ENCODE measurements around the gene HAUS5. TPM values are rescaled to one million over a fixed set of nuclear protein-coding genes. Genes with fewer than 3 reads are reported as not detected.

Gene HAUS5
- total RNA-seq, 1 experiment from 2014 or later, result 32.9 TPM

DNA sequence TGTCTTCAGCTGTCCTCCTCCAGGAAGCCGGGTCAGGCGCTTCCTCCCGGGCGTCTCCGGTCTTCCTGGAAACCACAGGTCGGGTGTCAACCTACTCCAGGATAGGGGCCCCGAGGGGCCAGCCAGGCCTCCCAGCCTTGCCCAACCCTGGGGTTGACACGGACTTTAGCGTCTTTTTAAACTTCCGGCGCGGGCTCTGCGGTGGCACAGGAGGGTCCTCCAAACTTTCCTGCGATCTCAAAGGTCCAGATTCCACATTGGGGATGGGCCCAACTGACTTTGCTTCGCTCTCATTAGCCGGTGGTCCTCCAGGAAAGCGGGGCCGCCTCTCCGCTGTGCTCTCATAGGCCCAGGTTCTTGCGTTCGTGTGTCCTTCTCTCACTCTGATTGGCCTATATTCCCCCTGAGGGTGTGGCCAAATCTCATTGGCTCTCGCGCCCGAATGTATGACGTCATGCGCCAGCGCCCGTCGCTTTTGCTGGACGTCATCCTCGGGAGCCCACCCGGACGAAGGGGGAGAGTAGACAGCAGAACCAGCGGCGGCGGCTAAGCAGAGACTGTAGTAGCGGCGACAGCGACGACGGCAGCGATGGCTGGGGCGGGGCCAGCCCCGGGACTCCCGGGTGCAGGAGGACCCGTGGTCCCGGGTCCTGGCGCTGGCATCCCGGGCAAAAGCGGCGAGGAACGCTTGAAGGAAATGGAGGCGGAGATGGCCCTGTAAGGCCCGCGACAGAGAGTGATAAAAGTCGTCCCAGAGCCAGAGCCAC lies 16.2 kb downstream of the HAUS5 start, which contains the start of gene RBM42:
TSS of gene RBM42 (plus strand) at position 472 of the 767 bp plus-strand sequence. CDS start at position 590, 118 bp downstream.
- Histone ChIP-seq H3K23ac (ENCODE audit: insufficient read length, low read depth, low read length) (no peak within 1 kb of the TSS), H3K56ac (ENCODE audit: insufficient read length, low read depth, low read length) (no peak within 1 kb of the TSS), H3T11ph (ENCODE audit: low read length) (no peak within 1 kb of the TSS), H3K79me1 (ENCODE audit: insufficient read depth, low read depth, low read length, poor library complexity, severe bottlenecking) (no peaks in the 10 kb centered on the region), H3K23me2 (ENCODE audit: insufficient read length, low read depth, low read length, poor library complexity, severe bottlenecking) (peaks cover 3% of the 10 kb centered on the region), H3K18ac (ENCODE audit: insufficient read length, low read depth, low read length) (no peak within 1 kb of the TSS), H2BK12ac (ENCODE audit: insufficient read length, low read depth, low read length) (no peak within 1 kb of the TSS), H2BK15ac (ENCODE audit: low read depth, low read length) (no peak within 1 kb of the TSS), H3K4me1 (ENCODE audit: insufficient read depth, low read length) (peaks cover 2% of the 10 kb centered on the region; the same call in 1 of the 2 replicates), H3K9me3 (ENCODE audit: control insufficient read depth, low read depth, low read length) (no peaks in the 10 kb centered on the region), H3K14ac (ENCODE audit: insufficient read depth, low read length) (no peak within 1 kb of the TSS; the same call in 1 of the 2 replicates), H4K5ac (ENCODE audit: insufficient read length, low read depth, low read length) (no peak within 1 kb of the TSS), H2AFZ (ENCODE audit: low read length) (no peak within 1 kb of the TSS), H2BK20ac (ENCODE audit: low read depth, low read length, poor library complexity, severe bottlenecking) (no peak within 1 kb of the TSS), H4K8ac (replicated peaks; ENCODE audit: insufficient read length, low read depth, low read length) (no peak within 1 kb of the TSS), H3K27me3 (ENCODE audit: insufficient read depth, low read length) (no peaks in the 10 kb centered on the region), H4K20me1 (ENCODE audit: control insufficient read depth, insufficient read depth, insufficient read length) (no peaks in the 10 kb centered on the region), H3K79me2 (ENCODE audit: insufficient read depth, low read length) (no peaks in the 10 kb centered on the region; the same call in 1 of the 2 replicates), H3K4me2 (ENCODE audit: insufficient read depth, insufficient read length, low read length) (peak within 1 kb of the TSS; percentile 99), H3K27ac (ENCODE audit: insufficient read length, low read depth, low read length) (no peak within 1 kb of the TSS), H3K9ac (ENCODE audit: extremely low read depth, insufficient read length, low read length) (peak within 1 kb of the TSS; percentile 77), H2BK5ac (ENCODE audit: insufficient read length, low read length) (no peak within 1 kb of the TSS), H2BK120ac (ENCODE audit: low read depth, low read length, poor library complexity, severe bottlenecking) (no peak within 1 kb of the TSS), H2AK5ac (ENCODE audit: insufficient read length, low read length) (no peak within 1 kb of the TSS), H3K4ac (ENCODE audit: low read depth, low read length) (no peak within 1 kb of the TSS), H4K91ac (ENCODE audit: insufficient read length, low read depth, low read length) (no peak within 1 kb of the TSS)
- DNase-seq, result peak; percentile 99
- Mint-ChIP-seq H3K27ac (peak within 1 kb of the TSS; percentile 81 to 98 (median 94); a peak in 6 of 7 replicates), H3K4me1 (peaks cover 5 to 8% of the 10 kb centered on the region in 2 experiments), H3K36me3 (ENCODE audit: insufficient read depth in 1 of 3, low read depth in 3 of 3) (peaks cover 21 to 35% (median 32%) of the 10 kb centered on the region in 3 experiments), H3K27me3 (ENCODE audit: low read depth) (peaks cover 2% of the 10 kb centered on the region; the same call in 1 of the 2 replicates), H3K4me3 (peak within 1 kb of the TSS; percentile 96), H3K9me3 (no peaks in the 10 kb centered on the region)
- no CpG with 5 or more reads among the region's 56 CpGs for WGBS (ENCODE audit: extremely low coverage, insufficient read length, low lambda C conversion rate)
- TF ChIP-seq, protein P1, sequence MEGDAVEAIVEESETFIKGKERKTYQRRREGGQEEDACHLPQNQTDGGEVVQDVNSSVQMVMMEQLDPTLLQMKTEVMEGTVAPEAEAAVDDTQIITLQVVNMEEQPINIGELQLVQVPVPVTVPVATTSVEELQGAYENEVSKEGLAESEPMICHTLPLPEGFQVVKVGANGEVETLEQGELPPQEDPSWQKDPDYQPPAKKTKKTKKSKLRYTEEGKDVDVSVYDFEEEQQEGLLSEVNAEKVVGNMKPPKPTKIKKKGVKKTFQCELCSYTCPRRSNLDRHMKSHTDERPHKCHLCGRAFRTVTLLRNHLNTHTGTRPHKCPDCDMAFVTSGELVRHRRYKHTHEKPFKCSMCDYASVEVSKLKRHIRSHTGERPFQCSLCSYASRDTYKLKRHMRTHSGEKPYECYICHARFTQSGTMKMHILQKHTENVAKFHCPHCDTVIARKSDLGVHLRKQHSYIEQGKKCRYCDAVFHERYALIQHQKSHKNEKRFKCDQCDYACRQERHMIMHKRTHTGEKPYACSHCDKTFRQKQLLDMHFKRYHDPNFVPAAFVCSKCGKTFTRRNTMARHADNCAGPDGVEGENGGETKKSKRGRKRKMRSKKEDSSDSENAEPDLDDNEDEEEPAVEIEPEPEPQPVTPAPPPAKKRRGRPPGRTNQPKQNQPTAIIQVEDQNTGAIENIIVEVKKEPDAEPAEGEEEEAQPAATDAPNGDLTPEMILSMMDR (conservative IDR thresholded peaks at IDR 0.05), result no peak

Data from H9 (cell line).